GM21526 (cell line): ENCODE measurements around the gene ACOT11.

Source experiments
- ATAC-seq: cut with Tn5 transposase; IDR thresholded peaks from one replicate; pipeline ENCODE4 v1.9.1; 2021; ENCODE audit warnings: moderate library complexity; ENCODE audit not compliant: unreplicated experiment, low FRiP score

Gene ACOT11

DNA sequence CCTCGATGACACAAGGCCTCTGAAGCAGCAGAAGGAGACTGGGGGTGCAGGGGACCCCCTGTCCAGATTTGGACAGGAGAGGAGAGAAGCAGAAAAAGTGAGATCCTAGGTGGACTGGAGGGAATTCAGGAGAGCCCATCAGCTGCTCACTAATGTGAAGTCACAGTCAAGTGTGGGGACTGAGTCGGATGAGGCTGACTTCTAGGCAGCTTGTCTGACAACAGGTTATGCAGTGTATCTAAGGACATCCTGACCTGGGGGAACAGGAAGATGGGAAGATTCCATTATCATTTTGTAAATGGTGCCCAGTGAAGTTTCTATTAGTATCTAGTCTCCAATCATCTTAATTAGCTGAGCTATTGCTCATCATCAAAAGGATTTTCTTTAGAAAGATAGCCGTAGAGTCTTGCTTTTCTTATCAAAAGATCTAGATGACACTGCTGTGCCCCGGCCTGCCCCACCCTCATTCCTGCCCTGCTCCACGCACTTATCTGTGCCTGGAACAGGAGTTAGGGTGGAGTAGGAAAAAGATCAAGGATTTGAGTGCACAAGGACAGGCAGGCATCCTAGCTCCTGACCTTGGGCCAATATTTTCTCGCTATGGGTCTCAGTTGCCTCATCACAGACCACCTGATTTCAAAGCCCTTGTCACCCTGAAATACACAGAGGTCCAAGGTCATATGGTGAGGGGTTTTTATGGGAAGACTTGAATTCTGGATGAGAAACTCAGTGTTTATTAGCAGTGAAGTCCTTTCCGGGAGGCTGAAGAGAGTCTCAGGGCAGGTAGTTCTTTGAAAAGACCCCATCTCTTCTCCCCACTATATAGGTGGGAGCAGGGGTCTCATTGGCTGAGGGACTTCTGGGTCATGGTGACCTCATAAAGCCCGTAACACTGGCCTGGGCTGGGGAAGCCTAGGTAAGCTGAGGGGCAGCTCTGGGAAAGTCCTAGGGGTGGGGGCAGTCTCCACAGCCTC lies 93.1 kb downstream of the ACOT11 start, which contains the start of gene MROH7:
Gene MROH7, plus strand, starts transcription at position 924 of the 974 bp plus-strand sequence. CDS start 11,141 bp downstream, outside the sequence.
- ATAC-seq, result no peak

DNA sequence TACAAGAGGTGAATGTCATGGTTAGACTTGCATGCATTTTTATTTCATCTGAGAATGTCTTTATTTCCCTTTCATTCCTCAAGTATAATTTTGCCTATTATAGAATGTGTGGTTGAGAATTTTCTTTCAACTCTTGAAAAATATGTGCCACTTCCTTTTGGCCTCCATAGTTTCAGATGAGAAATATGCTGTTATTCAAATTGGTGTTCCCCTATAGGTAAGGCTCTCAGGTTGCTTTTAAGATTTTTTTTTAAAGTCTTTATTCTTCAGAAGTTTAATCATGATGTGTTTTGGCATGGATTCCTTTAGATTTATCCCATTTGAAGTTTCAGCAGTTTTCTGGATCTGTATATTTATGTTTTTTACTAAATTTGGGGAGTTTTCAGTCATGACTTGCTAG lies 95.7 kb downstream of the ACOT11 start:
- no peak for ATAC-seq

DNA sequence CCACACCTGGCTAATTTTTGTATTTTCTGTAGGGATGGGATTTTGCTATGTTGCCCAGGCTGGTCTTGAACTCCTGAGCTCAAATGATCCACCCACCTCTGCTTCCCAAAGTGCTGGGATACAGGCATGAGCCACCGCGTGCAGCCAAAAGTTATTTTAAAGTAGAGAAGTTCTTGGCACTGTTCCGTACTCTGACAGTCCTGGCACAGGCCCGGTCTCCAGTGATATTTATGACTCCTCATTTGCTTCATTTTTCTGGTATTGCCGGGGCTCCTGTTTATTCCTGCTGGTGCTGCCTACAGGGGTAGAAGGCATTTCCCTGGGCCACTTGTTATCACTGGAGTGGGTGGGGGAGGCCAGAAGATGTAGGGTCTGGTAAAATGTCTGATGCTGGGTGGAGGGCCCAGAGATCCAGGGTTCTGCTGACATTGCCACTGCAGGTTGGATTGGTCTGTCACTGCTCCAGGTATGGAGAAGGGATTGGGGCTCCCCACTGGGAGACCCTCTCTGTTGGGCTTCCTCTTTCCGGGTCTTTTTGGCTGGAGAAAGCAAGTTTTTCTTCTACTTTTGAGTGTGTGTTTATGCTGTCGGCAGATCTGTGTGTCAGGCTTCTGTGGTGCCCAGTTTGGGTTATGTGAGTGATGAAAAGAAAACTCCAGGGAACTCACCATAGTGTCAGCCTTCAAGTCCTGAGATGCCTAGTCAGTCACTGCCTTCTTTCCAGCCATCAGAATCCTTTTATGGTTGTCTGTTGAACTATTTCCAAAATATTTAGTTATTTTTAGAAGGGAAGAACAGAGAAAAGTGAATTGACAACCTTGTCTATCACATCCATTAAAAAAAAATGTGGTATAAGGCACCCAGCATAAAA lies 98.0 kb downstream of the ACOT11 start:
- ATAC-seq, result no peak

DNA sequence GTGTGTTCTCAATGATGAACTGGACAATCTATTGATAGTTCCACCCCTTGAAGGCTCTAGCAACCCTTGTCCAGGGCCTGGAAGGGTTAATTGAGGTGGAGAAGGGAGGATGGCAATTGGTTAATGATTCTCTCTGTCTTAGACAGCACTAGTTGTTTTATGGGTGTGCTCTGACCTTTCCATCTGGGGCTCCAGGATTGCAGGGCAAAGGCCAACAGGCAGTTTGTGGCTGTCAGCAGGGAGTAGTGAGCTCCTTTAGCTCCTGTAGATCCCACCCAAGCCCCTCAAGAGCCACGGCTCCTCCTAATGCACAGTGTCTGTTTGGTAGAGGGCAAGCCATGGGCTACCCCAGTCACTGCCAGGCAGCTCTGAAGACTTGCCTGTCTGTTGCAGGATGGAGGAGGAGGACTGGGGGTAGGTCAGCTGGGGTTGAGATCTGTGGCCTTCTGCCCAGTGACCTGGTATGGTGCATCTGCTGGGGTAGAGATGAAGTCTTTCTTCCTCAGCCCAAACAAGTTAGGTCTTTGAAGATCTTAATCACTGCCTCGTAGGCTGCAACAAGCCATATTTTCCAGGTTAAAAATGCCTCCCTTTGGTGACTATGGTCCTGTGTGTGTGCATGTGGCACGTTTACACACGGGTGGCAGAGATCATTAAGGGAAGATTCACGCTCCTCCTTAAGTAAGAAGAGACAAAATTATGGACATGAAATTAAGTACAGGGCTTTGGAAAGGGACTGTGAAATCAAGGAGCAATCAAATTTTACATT lies 101.3 kb downstream of the ACOT11 start:
- ATAC-seq, result no peak

DNA sequence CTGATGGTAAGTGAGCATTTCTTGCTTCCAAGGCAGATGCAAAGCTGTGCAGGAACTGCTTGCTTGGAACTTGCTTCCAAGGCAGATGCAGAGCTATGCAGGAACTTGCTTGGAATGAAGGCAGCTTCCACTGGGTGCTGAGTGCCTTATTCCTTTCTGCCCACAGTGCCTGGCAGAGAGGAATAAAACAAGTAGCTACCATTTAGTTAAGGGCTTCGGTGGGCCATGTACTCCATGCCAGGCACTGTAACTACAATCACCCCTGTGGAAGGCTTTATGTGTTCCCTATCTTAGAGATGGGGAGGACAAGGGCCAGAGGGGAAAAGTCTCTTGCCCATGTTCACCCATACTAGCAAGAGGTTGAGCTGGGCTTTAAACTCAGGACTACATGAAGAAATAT lies 101.9 kb downstream of the ACOT11 start:
- ATAC-seq, result no peak

DNA sequence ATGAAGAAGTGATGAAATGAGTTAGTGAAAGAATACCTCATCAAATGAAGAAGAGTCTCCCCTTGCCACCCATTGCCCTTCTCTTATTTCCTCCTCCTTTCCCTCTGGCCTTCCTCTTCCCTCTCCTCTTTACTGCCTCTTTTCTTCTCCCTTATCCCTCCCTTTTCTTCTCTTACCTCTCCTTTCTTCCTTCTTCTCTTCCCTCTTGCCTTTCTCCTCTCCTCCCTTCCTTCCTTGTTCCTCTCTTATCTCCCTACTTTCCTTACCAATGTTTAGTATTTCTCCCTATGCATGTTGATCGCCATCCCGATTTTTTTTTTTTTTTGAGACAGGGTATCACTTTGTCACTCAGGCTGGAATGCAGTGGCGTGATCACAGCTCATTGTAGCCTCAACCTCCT lies 102.4 kb downstream of the ACOT11 start:
- ATAC-seq, result no peak

DNA sequence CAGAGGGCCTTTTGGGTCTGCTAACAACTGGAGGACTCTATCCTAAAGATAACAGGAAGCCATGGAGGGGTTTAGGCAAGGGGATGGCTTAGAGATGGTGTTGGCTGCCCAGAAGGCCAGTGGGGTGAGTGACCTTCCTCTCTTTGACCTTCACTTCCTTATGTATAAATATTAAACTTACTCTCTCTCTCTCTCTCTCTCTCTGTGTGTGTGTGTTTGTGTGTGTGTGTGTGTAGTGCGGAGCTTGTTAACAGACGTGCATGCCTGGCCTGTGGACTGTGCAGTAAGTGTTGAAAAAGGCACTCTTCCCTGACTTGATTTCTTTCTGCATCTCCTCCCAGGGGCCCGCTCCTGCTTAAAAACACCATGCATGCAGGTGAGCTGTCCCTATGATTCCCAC lies 103.6 kb downstream of the ACOT11 start:
- no peak for ATAC-seq

DNA sequence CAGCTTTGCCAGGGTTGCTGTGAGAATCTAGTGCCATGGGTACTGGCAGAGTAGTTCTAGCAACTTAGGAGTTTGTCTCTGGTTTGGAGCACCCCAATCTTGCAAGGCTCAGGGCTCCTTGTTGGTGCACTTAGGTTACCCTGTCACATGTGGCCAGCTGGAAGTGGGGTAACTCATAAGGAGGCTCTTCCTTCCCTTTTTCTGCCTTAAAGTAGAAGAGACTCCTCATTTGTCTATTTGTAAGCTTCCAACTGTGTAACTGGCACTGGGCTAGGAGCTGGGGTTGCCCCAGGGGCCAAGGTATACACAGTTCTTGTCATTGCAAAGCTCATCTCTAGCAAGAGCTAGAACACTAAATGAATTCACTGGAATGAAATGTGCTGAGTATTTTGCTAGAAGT lies 104.1 kb downstream of the ACOT11 start:
- no peak for ATAC-seq

DNA sequence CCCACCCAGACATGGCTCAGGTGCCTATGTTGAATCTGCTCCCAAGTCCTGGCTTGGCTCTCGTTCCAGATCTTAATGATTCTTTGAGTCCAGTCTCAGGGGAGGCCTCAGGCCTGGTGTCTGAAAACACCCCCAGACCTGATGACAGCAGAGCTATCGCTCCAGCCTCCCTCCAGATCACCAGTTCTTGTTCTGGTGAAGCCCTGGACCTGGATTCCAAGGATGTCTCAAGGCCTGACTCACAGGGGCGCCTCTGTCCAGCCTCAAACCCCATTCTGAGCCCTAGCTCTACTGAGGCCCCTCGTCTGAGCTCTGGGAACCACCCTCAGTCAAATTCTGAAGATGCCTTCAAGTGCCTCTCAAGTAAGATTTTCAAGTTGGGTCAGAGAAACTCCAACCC lies 105.0 kb downstream of the ACOT11 start:
- ATAC-seq, result no peak

DNA sequence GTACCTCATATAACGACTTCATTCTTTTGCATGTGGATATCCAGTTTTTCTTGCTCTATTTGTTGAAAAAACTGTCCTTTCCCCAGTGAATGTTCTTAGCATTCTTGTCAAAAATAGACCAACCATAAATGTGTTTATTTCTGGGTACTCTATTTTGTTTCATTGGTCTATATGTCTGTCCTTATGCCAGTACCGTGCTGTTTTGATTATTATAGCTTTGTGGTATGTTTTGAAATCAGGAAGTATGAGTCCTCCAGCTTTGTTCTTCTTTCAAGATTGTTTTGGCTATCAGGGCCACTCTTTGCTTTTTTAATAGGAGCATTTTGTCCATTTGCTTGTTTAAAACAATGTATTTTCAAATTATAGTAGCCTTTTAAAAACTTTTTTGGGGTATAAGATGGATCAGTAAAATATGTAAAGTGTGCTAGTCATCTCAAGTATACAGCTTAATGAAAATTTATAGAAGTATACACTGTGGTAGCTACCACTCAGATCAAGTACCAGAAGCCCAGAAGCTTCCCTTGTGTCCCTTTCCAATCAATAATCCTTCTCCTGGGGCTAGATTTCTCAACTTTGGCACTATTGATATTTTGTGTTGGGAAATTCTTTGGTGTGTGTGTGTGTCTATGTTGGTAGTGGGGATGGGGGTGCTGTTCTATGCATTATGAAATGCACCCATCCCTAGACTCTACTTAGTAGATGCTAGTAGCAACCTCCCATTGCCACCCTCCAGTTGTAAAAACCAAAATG lies 110.3 kb downstream of the ACOT11 start:
- no peak for ATAC-seq
